Muscle of arm (tissue), 12 donors: ENCODE data around the gene MGAT5B. TPM values are rescaled to one million over a fixed set of nuclear protein-coding genes. Genes with fewer than 3 reads are reported as not detected.

Source experiments
- DNase-seq: peaks from one replicate; pipeline ENCODE4 v3.0.0-alpha.2; 2013
- polyA plus RNA-seq, 12 donors: library from polyadenylated mRNA; unstranded; fragments of 120-200 nt; gene quantifications; one replicate each; pipeline ENCODE4 v1.2.1, GENCODE V29; 2013; ENCODE audit not compliant: insufficient read length in 12 of 12

The MGAT5B gene
- polyA plus RNA-seq, 12 donors: 0.48 to 1.5 (median 0.71) TPM; not detected in 2

DNA sequence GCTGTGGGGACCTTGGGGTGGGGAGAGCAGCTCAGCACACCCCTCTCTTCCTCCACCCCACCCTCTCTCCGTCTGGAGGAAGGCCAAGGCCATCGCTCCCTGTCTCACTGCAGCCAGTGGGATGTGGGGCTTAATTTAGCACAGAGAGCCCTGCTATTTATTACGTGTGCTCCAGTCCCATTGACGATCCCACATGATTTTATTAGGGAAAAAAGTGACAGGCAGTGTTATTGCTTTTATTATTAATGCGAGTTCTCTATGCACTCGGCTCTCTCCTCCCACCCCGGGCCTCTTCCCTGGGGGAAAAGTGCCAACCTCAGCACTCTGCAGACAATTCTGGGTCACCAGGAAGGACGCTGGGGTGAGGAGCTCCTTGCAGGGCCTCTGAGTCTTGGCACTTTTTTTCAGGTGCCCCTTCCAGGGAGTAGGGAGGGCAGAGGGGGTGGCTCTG lies 57.3 kb downstream of the MGAT5B start:
- DNase-seq: no peak

DNA sequence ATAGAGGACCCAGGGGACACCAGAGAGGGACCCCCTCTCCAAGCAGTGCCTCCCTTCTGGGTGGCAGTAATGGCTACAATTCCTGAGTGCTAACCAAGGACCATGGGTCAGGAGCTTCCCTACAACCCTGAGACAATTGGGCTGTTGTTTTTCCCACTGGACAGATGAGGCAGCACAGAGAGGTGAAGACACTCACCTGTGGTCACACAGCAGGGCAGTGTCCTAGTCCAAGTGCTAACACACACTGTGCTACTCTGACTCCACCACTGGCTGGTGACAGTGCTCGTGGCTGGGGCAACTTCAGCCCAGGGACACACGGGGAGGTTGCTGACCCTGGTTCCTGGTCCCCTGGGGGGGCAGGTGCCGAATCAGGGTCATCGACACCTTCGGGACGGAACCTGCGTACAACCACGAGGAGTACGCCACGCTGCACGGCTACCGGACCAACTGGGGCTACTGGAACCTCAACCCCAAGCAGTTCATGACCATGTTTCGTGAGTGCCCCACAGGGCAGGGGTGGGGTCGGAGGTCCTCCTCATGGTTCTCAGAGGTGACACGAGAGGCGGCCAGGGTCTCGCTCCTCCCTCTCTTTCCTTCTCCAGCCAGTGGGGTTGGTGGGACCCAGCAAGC lies 58.1 kb downstream of the MGAT5B start:
- DNase-seq: no peak

DNA sequence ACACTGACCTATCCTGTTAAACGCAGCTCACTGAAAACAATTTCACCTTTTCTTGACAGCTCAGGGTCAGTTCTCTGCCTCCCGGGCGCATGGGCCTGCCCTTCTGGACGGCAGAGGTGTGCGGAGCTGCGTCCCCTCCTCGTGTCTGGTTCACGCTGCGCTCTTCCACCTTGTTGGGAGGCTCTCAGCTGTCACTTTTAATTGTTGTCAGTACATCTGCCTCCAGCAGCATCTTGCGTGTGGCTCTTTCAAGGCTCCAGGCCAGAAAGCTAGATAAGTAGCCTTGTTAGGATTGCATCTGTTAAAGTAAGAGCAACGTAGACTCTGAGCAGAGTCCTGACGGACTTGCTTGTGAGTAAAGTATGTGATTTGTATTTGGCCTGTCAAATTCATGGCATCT lies 59.4 kb downstream of the MGAT5B start:
- no peak for DNase-seq

DNA sequence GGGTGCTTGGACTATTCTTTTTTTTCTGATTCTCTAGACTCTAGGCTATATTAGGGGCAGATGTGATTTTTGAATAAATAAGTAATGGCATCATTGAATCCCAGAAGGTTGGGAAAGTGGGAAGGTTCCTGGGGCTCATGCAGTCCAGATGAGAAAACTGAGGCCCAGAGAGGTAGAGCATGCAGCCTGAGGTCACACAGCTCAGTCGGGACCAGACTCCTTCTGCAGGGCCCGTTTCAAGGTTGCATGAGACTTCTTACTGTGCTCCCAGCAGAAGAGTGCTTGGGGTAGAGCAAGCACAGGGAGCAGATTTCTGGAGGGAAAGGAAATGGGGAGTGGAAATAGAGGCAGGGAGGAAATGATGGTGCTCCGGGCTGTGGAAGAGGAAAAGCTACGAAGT lies 59.8 kb downstream of the MGAT5B start:
- no peak for DNase-seq

DNA sequence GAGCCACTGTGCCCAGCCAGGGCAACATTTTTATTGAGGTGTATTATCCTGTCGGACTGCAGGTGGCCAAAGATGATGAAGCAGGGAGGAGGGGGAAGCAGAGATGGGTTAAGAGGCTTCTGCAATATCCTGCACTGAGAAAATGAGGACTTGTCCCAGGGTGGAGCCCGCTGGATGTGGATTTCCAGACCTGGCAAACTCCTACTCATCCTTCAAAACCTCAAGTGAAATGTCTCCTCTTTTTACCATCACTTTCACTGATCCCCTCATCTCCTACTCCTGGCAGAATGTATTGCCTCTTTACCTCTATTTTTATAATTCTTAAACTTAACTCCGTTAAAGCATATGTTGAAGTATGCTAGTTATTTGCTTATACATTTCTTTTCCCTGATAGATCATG lies 60.9 kb downstream of the MGAT5B start:
- no peak for DNase-seq

DNA sequence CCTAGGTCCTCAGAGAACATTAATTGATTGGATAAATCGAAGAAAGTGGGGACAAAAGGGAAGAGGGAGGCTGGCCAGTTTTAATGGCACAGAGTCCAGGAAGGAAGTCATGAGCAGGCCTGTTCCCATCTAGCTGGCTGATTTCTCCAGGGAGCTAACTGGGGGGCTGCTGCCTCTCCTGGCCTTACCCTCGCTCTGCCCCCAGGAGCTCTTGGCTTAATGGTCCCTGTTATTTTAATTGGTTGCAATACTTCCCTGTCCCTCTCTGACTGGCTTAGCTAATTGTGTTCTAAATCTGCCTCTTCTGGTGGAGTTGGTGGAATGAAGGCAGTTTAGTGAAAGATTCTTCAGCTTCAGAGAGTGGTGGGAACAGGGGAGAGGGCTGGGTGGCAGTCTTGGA lies 61.4 kb downstream of the MGAT5B start:
- no peak for DNase-seq

DNA sequence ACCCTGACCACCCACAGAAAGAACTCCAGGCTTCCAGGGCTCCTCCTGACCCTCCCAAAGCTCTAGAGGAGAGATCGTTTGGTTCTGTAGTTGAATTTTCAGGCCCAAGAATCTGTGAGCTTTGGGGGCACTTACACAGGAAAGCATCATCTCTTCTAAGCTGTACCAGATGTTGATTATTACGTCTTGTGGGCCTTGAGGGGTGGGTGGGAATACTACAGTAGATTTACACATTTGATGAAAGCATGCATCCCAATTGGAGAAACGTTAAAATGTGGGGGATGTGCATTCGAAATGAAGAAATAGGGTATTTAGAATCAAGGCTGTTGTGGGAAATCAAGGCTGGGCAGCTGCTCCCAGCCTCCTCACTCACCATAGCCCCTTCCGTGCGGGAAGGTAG lies 61.9 kb downstream of the MGAT5B start:
- no peak for DNase-seq

DNA sequence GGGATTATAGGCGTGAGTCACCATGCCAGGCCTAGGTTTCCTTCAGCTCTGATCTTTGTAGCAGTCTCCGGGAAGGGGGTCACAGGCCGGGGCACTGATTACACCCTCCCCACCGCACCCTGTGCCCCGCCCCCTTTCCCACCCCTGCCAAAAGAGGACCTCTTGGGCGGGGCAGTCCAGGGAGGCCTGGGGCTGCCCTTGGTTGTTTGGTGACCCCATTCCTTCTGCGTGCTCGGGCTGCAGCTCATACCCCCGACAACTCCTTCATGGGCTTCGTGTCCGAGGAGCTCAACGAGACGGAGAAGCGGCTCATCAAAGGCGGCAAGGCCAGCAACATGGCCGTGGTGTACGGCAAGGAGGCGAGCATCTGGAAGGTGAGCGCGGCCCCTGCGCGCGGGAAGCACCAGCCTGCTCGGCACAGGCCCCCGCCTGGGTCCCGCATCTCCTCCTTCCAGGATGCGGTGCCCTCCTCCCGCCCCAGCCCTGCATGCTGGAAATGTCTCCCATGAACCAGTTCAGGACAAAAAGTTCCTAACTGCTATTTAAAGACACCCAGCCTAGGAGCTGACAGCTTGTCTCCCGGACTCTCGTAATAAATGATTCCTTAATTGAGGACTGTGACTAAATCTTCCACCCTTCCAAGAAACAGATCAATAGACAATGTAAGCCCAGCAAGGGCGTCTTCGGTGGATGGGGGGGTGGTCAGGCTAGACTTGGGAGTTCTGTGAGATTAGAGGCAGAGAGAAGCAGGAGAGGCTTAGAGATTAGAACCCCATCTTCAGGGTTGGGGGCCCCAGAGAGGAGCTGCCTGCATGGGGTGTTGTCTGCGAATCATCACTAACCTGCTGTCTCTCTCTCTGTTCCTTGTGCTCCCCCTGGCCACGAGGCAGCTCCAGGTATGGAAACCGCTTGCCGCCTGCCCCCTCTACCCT lies 64.5 kb downstream of the MGAT5B start:
- no peak for DNase-seq

DNA sequence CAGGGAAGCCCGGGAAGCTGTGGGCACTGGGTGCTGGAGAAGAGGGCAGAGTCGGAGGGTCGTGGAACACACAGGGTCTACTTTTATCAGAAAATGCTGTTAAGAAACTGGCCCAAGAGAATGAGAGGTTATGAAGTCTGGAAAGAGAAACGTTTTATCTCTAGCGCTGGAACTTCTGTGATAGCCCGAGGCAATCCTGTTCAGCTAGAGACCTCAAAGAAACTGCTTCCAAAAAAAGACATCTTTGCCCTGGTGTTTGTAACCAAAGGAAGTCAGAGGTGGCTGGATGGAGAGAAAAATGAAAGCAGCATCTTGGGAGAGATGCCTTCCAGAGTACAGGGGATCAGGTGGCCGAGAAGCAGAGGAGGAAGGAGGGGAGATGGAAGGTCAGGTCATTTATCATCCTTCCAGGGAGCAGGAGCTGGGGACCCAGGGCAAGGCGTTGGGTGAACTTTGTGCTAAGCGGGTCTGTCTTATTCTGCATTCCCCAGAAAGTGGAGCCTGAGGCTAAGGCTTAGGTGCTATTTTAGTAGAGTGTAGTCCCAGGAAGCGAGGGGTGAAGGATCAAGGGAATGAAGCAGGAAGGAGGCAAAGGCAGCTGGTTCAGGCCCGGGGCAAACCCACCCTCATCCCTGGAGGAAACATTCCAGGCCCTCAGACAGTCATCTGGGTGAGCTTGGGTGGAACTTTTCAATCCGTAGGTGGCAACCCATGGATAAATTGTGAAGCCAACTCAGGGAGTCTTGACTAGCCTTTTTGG lies 66.5 kb downstream of the MGAT5B start:
- no peak for DNase-seq

DNA sequence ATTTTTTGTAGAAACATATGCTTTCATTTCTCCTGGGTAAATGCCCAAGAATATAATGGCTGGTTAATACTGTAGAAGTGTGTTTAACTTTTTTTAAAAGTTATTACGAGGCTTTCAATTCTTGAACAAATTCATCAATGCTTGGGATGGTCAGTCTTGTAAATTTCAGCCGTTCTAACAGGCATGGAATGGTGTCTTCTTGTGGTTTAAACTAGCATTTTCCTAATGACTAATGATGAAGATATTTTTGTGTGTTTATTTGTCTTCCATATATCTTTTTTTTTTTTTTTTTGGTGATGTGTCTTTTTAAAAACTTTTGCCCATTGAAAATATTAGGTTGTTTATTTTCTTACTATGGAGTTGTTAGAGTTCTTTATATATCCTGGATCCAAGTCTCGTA lies 67.1 kb downstream of the MGAT5B start:
- no peak for DNase-seq

DNA sequence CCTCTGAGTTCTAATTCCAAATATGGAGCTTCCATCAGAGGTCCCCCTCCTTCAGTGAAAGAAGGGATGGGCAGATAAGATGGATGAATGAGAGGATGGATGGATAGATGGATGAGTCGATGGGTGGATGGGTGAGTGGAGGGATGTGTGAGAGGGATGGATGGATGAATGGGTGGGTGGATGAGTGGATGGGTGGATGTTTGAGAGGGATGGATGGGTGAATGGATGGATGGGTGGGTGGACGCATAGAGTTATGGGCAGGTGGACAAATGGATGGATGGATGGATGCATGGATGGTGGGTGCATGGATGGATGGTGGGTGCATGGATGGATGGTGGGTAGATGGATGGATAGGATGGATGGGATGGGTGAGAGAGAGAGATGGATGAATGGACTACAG lies 69.0 kb downstream of the MGAT5B start:
- DNase-seq: no peak

DNA sequence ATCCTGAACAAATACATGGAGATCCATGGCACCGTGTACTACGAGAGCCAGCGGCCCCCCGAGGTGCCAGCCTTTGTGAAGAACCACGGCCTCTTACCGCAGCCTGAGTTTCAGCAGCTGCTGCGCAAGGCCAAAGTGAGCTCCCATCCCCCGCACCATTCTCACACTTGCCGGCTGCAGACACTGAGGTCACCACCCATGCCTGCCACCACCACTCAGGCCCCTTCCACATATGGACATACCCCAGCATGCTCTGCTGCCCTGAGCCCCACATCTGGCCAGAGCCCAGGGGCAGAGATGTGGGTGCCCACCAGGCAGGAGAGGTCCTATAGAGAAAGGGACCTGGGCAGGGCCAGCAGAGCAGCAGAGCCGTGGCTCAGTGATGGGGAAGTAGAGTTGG lies 69.8 kb downstream of the MGAT5B start:
- DNase-seq: no peak

DNA sequence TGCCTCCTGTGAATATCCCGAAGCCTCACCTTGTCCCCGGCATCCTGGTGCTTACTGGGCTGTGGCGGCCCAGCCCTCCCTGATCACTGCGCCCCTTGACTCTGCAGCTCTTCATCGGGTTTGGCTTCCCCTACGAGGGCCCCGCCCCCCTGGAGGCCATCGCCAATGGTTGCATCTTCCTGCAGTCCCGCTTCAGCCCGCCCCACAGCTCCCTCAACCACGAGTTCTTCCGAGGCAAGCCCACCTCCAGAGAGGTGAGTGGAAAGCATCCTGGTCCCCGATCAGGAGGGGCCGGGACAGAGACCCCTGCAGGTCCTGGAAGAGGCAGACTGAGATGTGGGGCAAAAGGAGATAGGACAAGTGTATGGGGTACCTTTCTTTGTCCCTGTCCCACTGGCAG lies 72.1 kb downstream of the MGAT5B start:
- no peak for DNase-seq

DNA sequence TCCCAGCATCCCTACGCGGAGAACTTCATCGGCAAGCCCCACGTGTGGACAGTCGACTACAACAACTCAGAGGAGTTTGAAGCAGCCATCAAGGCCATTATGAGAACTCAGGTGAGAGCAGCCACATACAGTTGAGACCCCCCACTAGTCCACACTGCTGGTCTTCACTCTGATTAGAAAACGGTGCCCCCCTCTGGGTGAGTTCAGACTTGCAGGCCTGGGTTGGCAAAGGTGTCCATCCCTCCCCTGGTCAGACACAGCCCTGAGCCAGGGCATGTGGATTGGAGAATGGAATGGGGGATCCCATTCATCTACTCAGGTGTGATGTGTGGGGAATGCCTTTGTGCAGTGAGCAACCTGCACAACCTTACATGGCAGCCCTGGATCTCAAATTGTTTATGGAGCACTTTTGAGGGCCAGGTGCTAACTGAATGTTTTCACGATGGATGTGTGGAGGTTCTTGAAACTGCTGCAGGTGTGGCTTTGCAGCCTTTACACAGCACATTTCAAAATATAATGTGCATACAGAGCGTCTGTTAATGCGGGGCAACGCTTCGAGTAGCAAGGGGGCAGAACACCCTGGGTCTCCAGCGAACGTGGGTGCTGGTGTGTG lies 72.6 kb downstream of the MGAT5B start:
- no peak for DNase-seq

DNA sequence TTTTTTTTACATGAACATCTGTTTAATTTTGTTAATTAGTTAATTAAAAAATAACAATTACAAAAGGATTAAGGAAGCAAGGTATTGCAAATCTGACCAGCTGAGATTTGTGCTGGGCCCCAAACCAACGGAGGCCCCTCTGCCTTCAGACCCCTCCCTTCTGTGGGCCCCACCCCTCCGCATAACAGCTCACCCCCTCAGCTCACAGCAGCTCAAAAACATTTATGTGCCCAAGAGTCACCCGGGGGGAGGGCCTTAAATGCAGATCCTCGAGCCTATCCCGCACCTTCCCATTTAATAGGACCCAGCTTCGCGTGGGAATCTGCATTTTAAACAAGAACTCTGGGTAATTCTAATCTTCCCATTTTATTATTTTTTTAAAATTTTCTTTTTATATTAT lies 75.0 kb downstream of the MGAT5B start:
- no peak for DNase-seq

DNA sequence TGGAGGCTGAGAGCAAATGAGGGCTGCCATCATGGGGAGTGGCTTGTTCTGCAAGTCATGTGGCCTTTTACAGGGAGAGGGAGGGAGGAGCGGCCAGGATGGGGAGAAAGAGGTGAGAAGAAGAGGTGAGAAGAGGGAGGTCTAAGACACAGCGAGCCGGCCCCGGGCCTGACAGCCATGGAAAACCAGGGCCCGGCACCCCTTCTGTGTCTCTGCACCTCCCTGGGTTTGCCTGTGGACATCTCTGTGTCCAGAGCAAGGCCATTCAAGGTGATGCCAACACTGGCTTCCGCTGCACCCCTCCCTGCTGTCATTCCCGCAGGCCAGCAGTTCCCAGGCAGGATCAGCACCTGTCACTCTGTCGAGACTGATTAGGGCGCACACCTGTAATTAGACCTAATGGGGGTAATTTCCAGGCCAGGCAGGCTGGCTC lies 75.6 kb downstream of the MGAT5B start:
- no peak for DNase-seq

DNA sequence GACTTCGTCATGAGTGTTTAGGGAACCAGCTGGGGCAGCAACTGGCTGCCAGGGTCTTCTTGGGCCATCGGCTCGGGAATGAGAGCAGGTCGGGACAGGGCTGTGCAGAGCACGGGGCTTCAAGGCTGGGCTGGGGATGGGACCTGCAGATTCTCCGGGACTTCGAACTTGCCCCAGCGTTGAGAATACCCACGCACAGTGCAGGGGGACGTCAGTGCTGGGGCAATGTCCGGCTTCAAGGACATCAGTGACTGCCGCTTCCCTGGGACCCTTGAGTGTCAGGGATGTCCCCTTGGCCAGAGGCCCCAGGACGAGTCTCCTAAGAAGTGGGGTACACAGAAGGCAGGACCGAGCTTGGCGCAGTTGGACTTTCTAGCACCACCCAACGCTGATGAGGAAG lies 76.3 kb downstream of the MGAT5B start:
- DNase-seq: no peak

DNA sequence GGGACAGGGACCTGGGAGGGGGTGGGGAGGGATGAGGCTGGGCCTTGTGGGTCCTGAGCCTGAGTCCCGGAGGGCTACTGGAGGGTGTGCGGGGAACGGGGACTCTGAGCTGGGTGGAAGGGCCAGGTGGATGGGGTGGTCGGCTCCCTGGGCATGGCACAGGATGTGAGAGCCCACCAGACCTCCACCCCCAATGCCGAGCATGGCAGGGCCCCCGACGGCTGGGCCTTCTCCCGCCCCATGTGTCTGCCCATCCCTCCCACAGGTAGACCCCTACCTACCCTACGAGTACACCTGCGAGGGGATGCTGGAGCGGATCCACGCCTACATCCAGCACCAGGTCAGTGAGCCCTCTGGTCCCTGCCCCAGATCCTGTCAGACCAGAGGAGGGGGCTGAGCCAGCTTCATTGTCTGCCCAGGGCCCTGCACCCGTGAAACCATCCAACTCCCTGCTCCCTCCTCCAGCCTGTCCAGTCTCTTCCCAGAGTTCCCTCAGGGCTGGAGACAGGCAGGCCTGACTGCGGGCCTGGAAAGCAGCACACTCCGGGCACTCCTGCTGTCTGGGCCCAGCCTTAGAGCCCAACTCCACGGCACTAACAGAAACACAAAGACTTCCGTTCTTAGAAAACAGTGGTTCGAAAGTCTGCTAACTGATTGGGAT lies 78.0 kb downstream of the MGAT5B start:
- no peak for DNase-seq

DNA sequence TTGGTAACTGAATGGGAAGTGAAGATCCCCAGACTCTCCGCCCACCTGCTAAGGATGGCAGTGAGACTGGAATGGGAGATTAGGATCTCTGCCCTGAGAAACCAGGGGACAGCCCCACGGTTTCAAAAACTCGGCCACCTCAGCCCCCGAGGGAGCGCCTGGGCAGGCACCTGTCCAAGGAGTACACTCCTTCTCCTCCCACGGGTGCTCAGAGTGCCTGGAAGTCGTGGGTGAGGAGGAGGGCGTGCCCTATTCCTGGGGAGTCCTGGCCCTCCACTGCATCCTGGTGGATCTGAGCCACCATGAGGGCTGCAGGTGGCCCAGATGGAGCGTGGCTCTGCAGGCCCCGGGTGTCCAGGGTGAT lies 78.5 kb downstream of the MGAT5B start:
- no peak for DNase-seq

DNA sequence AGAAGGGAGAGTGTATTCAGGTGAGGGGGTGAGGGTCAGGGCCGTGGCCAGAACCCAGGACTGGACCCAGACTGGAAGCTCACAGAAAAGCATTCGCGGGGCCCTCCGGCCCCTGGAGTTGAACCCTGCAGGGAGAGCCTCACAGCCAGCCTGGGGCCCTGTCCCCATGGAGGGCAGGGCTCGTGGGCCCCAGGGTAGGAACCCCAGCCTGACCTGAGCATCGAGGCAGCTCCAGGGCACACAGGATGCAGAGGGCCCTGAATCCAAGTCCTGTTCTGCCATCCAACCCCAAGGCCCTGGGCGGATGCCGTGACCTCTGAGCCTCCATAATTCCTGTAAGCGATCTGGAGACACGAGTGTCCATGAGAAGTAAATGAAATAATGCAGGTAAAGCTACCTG lies 79.1 kb downstream of the MGAT5B start:
- no peak for DNase-seq

DNA sequence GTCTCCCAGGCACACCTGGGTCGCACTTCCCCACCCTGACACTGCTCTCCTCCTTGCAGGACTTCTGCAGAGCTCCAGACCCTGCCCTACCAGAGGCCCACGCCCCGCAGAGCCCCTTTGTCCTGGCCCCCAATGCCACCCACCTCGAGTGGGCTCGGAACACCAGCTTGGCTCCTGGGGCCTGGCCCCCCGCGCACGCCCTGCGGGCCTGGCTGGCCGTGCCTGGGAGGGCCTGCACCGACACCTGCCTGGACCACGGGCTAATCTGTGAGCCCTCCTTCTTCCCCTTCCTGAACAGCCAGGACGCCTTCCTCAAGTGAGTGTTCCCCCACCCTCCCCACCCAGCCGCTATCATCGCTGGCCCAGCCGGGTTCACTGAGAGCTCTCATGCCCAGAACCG lies 79.6 kb downstream of the MGAT5B start:
- DNase-seq: no peak

DNA sequence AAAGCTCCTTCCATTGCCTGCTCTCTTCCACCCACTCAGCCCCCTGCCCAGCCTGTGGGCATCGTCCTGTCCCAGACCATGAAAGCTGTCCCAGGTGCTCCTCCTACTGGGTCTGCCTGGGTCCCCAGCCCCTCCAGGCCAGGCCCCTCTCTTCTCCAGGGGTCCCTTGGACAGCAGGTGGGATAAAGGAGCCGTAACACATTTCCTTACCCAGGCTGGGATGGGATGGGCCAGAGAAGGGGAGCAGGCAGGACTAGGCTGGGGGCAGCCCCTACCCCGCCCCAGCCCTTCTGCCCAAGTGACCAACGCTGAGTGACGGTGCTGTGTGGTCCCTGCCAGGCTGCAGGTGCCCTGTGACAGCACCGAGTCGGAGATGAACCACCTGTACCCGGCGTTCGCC lies 80.1 kb downstream of the MGAT5B start:
- no peak for DNase-seq
